ENCODE results near the gene KRT39. TPM values are rescaled to one million over a fixed set of nuclear protein-coding genes. Genes with fewer than 3 reads are reported as not detected.

The KRT39 gene
- total RNA-seq, 1 donor from 2014 or later, result not detected

- Histone ChIP-seq H3K27me3 (ENCODE audit: control insufficient read depth, insufficient read depth, low read length) (no peaks in the 10 kb centered on the region), H3K36me3 (ENCODE audit: control insufficient read depth, insufficient read depth, low read length) (no peaks in the 10 kb centered on the region), H3K4me3 (ENCODE audit: low read depth, low read length) (no peak overlapping the region)
- TF ChIP-seq, protein P1, sequence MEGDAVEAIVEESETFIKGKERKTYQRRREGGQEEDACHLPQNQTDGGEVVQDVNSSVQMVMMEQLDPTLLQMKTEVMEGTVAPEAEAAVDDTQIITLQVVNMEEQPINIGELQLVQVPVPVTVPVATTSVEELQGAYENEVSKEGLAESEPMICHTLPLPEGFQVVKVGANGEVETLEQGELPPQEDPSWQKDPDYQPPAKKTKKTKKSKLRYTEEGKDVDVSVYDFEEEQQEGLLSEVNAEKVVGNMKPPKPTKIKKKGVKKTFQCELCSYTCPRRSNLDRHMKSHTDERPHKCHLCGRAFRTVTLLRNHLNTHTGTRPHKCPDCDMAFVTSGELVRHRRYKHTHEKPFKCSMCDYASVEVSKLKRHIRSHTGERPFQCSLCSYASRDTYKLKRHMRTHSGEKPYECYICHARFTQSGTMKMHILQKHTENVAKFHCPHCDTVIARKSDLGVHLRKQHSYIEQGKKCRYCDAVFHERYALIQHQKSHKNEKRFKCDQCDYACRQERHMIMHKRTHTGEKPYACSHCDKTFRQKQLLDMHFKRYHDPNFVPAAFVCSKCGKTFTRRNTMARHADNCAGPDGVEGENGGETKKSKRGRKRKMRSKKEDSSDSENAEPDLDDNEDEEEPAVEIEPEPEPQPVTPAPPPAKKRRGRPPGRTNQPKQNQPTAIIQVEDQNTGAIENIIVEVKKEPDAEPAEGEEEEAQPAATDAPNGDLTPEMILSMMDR (IDR thresholded peaks at IDR 0.05; ENCODE audit: insufficient read depth, low read length, poor library complexity, severe bottlenecking), result peak; percentile 63
- DNase-seq (ENCODE audit: low read depth), result peak; percentile 74
These were observed 57.4 kb downstream of the KRT39 start for GRCh38 chr17:40909351-40909750.

Other genes starting within 250 kb of the KRT39 start
- not detected in 2 replicates for gene KRT25, start 211.6 kb downstream of the KRT39 start, total RNA-seq
- gene KRT26, start 194.7 kb downstream of the KRT39 start, total RNA-seq, result not detected in 2 replicates
- not detected in 2 replicates for gene KRT27, start 184.4 kb downstream of the KRT39 start, total RNA-seq
- not detected in 2 replicates for gene KRT28, start 167.0 kb downstream of the KRT39 start, total RNA-seq
- gene KRT10, start 144.3 kb downstream of the KRT39 start, total RNA-seq, result 24.5 and 29.9 TPM in 2 replicates
- gene KRT12, start 99.7 kb downstream of the KRT39 start, total RNA-seq, result not detected in 2 replicates
- gene KRT20, start 81.7 kb downstream of the KRT39 start, total RNA-seq, result not detected in 2 replicates
- 24.2 and 25.9 TPM in 2 replicates for gene KRT23, start 29.3 kb downstream of the KRT39 start, total RNA-seq
- not detected in 2 replicates for gene KRT40, start 17.4 kb upstream of the KRT39 start, total RNA-seq
- not detected in 2 replicates for gene KRTAP3-3, start 27.2 kb upstream of the KRT39 start, total RNA-seq
- not detected in 2 replicates for gene KRTAP3-2, start 33.0 kb upstream of the KRT39 start, total RNA-seq
- gene KRTAP3-1, start 42.2 kb upstream of the KRT39 start, total RNA-seq, result not detected in 2 replicates
- gene KRTAP1-5, start 60.3 kb upstream of the KRT39 start, total RNA-seq, result not detected in 2 replicates
- gene KRTAP1-4, start 63.2 kb upstream of the KRT39 start, total RNA-seq, result not detected in 2 replicates
- not detected in 2 replicates for gene KRTAP1-3, start 67.9 kb upstream of the KRT39 start, total RNA-seq
- not detected in 2 replicates for gene KRTAP1-1, start 74.5 kb upstream of the KRT39 start, total RNA-seq
- not detected in 2 replicates for gene KRTAP2-1, start 80.4 kb upstream of the KRT39 start, total RNA-seq
- not detected in 2 replicates for gene KRTAP2-2, start 88.3 kb upstream of the KRT39 start, total RNA-seq
- 4.3 and 5.2 TPM in 2 replicates for gene KRTAP2-3, start 93.2 kb upstream of the KRT39 start, total RNA-seq
- not detected in 2 replicates for gene KRTAP2-4, start 98.9 kb upstream of the KRT39 start, total RNA-seq
- not detected in 2 replicates for gene KRTAP4-7, start 117.2 kb upstream of the KRT39 start, total RNA-seq
- not detected in 2 replicates for gene KRTAP4-8, start 131.2 kb upstream of the KRT39 start, total RNA-seq
- not detected in 2 replicates for gene KRTAP4-16, start 135.3 kb upstream of the KRT39 start, total RNA-seq
- not detected in 2 replicates for gene KRTAP4-9, start 138.4 kb upstream of the KRT39 start, total RNA-seq
- not detected in 2 replicates for gene KRTAP4-11, start 151.4 kb upstream of the KRT39 start, total RNA-seq
- not detected in 2 replicates for gene KRTAP4-12, start 157.2 kb upstream of the KRT39 start, total RNA-seq
- not detected in 2 replicates for gene KRTAP4-6, start 173.6 kb upstream of the KRT39 start, total RNA-seq
- not detected in 2 replicates for gene KRTAP4-5, start 182.9 kb upstream of the KRT39 start, total RNA-seq
- not detected in 2 replicates for gene KRTAP4-4, start 193.8 kb upstream of the KRT39 start, total RNA-seq
- gene KRTAP4-3, start 201.3 kb upstream of the KRT39 start, total RNA-seq, result not detected in 2 replicates
- not detected in 2 replicates for gene KRTAP4-2, start 211.3 kb upstream of the KRT39 start, total RNA-seq
- gene KRTAP4-1, start 218.0 kb upstream of the KRT39 start, total RNA-seq, result not detected in 2 replicates
- not detected in 2 replicates for gene KRTAP9-1, start 222.9 kb upstream of the KRT39 start, total RNA-seq

All from kidney epithelial cell (primary cell).